HG02623 (cell line): ENCODE results near the gene WNT5B.
"Not testable (repeated sequence)": the region's sequence is repeated elsewhere in the genome, so short reads cannot be mapped to it uniquely, and the experiment has no call there.

ENCODE experiments used
- ATAC-seq: cut with Tn5 transposase; IDR thresholded peaks from one replicate; pipeline ENCODE4 v1.9.1; 2021; ENCODE audit warnings: moderate library complexity; ENCODE audit not compliant: unreplicated experiment

Gene WNT5B

GRCh38 chr12:1681493-1681807 lies 52.4 kb downstream of the WNT5B start:
- no peak for ATAC-seq

- no peak for ATAC-seq
These were observed 59.2 kb downstream of the WNT5B start for GRCh38 chr12:1688086-1688710.

GRCh38 chr12:1690578-1691122 lies 61.6 kb downstream of the WNT5B start, which contains the start of gene ADIPOR2:
Gene ADIPOR2, plus strand, starts transcription at chr12:1691070. Its CDS starts 63,274 bp downstream, at chr12:1754344.
- ATAC-seq, result peak; percentile 91

GRCh38 chr12:1691123-1692007 lies 62.3 kb downstream of the WNT5B start:
- ATAC-seq, result peak; percentile 30

GRCh38 chr12:1692226-1692625 lies 63.2 kb downstream of the WNT5B start:
- ATAC-seq, result no peak

GRCh38 chr12:1692895-1693610 lies 64.0 kb downstream of the WNT5B start:
- no peak for ATAC-seq

- not testable (repeated sequence) for ATAC-seq
These were observed 66.1 kb downstream of the WNT5B start for GRCh38 chr12:1695097-1695496.

- no peak for ATAC-seq
These were observed 67.0 kb downstream of the WNT5B start for GRCh38 chr12:1695886-1696670.

GRCh38 chr12:1696800-1697199 lies 67.8 kb downstream of the WNT5B start:
- ATAC-seq, result no peak
